C4-2B (cell line): ENCODE results near the gene C6orf89.

Experiments
- H3K27ac ChIP-seq: fragments of 450-650 bp; 2 replicates; pipeline ENCODE4 v1.5.1; 2017
- CTCF ChIP-seq: fragments of 450-650 bp; conservative IDR thresholded peaks from 2 replicates; pipeline ENCODE4 v1.5.1; 2017; ENCODE audit warnings: mild to moderate bottlenecking
- ZFX ChIP-seq: fragments of 450-650 bp; IDR thresholded peaks from 2 replicates; pipeline ENCODE4 v1.6.1; 2017

Gene C6orf89

GRCh38 chr6:36963451-36964290, 77.9 kb downstream of the C6orf89 start:
- TF ChIP-seq ZFX (no peak), CTCF (no peak)
- H3K27ac ChIP-seq = no peak overlapping the region

GRCh38 chr6:36964349-36964748, 78.6 kb downstream of the C6orf89 start:
- TF ChIP-seq ZFX (no peak), CTCF (no peak)

GRCh38 chr6:36964908-36965307, 79.2 kb downstream of the C6orf89 start:
- no peak for TF ChIP-seq ZFX
- TF ChIP-seq CTCF = no peak
- no peak overlapping the region for H3K27ac ChIP-seq

More at GRCh38 chr6:36964349-36964748, 78.6 kb downstream of the C6orf89 start:
- H3K27ac ChIP-seq = no peak overlapping the region

- TF ChIP-seq ZFX = no peak
- no peak for TF ChIP-seq CTCF
Measured at GRCh38 chr6:36967301-36967700, 81.5 kb downstream of the C6orf89 start.

GRCh38 chr6:36967757-36968156, 82.0 kb downstream of the C6orf89 start:
- TF ChIP-seq ZFX (no peak), CTCF (no peak)
- H3K27ac ChIP-seq = no peak overlapping the region

More at GRCh38 chr6:36967301-36967700, 81.5 kb downstream of the C6orf89 start:
- no peak overlapping the region for H3K27ac ChIP-seq

- H3K27ac ChIP-seq = no peak overlapping the region
- no peak for TF ChIP-seq ZFX
- TF ChIP-seq CTCF = no peak
Measured at GRCh38 chr6:36968266-36968977, 82.7 kb downstream of the C6orf89 start.

- no peak overlapping the region for H3K27ac ChIP-seq
- TF ChIP-seq ZFX (no peak), CTCF (no peak)
Measured at GRCh38 chr6:36969240-36969691, 83.5 kb downstream of the C6orf89 start.
